HG02642 (cell line): ENCODE results near the gene LSS.
"Not testable (repeated sequence)": the region's sequence is repeated elsewhere in the genome, so short reads cannot be mapped to it uniquely, and the experiment has no call there.

ENCODE experiments used
- ATAC-seq: cut with Tn5 transposase; IDR thresholded peaks from one replicate; pipeline ENCODE4 v1.9.1; 2021; ENCODE audit warnings: mild to moderate bottlenecking; ENCODE audit not compliant: unreplicated experiment, poor library complexity

LSS gene

GRCh38 chr21:46247699-46248421, 19.3 kb upstream of the LSS start:
- ATAC-seq, result no peak

GRCh38 chr21:46246345-46246744, 17.8 kb upstream of the LSS start:
- no peak for ATAC-seq

GRCh38 chr21:46245213-46245915, 16.8 kb upstream of the LSS start:
- ATAC-seq, result no peak

- no peak for ATAC-seq
Measured at GRCh38 chr21:46244602-46245001, 16.0 kb upstream of the LSS start.

GRCh38 chr21:46243960-46244361, 15.4 kb upstream of the LSS start:
- ATAC-seq, result no peak

- no peak for ATAC-seq
Measured at GRCh38 chr21:46243325-46243724, 14.8 kb upstream of the LSS start.

GRCh38 chr21:46241577-46241976, 13.0 kb upstream of the LSS start:
- ATAC-seq, result not testable (repeated sequence)

GRCh38 chr21:46239817-46240325, 11.3 kb upstream of the LSS start:
- ATAC-seq, result no peak

GRCh38 chr21:46237474-46237873, 8.9 kb upstream of the LSS start:
- no peak for ATAC-seq

GRCh38 chr21:46234436-46234950, 5.9 kb upstream of the LSS start:
- ATAC-seq, result no peak

GRCh38 chr21:46229923-46230260, 1.3 kb upstream of the LSS start:
- ATAC-seq, result no peak

- ATAC-seq, result peak; percentile 29
Measured at GRCh38 chr21:46229133-46229922, 754 bp upstream of the LSS start.

- ATAC-seq, result no peak
Measured at GRCh38 chr21:46227811-46228344, 696 bp downstream of the LSS start.

- ATAC-seq, result no peak
Measured at GRCh38 chr21:46226920-46227599, 1.5 kb downstream of the LSS start.

- ATAC-seq, result no peak
Measured at GRCh38 chr21:46226146-46226545, 2.4 kb downstream of the LSS start.

GRCh38 chr21:46223661-46224060, 4.9 kb downstream of the LSS start:
- ATAC-seq, result not testable (repeated sequence)

GRCh38 chr21:46223217-46223616, 5.4 kb downstream of the LSS start:
- no peak for ATAC-seq

GRCh38 chr21:46222436-46223116, 6.0 kb downstream of the LSS start:
- no peak for ATAC-seq

GRCh38 chr21:46221664-46222435, 6.7 kb downstream of the LSS start:
- ATAC-seq, result no peak
